GM12872 (cell line): ENCODE data around the gene CACNA1E.

Source experiments
- TF ChIP-seq, protein P1 (sequence below): IDR thresholded peaks from 3 replicates; pipeline ENCODE4 v1.5.1; 2011; ENCODE audit warnings: low read depth, mild to moderate bottlenecking, low read length, moderate library complexity; ENCODE audit not compliant: insufficient read depth

Gene CACNA1E

DNA sequence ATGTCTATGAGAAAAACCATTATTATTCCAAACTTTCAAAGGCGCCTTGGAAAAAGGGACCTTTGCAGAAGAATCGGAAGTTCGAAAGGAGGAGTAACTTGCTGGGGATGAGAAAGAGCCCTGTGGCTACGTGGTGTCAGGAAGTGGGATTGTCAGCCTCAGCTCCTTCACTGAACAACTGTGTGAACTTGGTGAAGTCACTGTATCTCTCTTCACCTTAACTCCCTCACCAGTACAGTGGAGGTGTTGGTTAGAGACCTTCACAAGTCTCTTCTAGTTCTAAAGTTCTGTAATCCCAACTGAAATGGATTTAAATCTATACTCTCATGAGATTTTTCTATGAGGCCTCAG is 285.6 kb downstream of the CACNA1E start:
- TF ChIP-seq, protein P1, sequence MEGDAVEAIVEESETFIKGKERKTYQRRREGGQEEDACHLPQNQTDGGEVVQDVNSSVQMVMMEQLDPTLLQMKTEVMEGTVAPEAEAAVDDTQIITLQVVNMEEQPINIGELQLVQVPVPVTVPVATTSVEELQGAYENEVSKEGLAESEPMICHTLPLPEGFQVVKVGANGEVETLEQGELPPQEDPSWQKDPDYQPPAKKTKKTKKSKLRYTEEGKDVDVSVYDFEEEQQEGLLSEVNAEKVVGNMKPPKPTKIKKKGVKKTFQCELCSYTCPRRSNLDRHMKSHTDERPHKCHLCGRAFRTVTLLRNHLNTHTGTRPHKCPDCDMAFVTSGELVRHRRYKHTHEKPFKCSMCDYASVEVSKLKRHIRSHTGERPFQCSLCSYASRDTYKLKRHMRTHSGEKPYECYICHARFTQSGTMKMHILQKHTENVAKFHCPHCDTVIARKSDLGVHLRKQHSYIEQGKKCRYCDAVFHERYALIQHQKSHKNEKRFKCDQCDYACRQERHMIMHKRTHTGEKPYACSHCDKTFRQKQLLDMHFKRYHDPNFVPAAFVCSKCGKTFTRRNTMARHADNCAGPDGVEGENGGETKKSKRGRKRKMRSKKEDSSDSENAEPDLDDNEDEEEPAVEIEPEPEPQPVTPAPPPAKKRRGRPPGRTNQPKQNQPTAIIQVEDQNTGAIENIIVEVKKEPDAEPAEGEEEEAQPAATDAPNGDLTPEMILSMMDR: no peak

GRCh38 chr1:181769846-181770245 is 286.5 kb downstream of the CACNA1E start:
- TF ChIP-seq, protein P1: no peak

DNA sequence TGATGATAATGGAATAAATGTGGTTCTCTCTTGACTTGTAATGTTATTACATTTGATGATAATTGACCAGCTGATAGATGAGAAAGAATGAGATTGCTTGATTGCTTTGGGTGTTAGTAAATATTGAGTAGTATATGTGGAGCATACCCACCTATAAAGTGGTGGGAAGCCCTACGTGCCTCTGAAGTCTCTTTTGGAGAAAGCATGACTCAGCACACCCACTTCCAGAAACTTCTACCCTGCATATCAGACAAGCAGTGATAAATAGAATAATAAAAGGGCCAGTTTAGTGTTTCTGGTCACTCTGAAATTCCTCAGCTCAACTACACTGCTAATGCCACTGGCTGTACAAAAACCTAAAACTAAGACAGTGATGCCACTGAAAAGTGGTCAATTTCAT is 289.4 kb downstream of the CACNA1E start:
- TF ChIP-seq, protein P1: no peak

GRCh38 chr1:181776044-181776443 is 292.7 kb downstream of the CACNA1E start:
- TF ChIP-seq, protein P1: no peak

DNA sequence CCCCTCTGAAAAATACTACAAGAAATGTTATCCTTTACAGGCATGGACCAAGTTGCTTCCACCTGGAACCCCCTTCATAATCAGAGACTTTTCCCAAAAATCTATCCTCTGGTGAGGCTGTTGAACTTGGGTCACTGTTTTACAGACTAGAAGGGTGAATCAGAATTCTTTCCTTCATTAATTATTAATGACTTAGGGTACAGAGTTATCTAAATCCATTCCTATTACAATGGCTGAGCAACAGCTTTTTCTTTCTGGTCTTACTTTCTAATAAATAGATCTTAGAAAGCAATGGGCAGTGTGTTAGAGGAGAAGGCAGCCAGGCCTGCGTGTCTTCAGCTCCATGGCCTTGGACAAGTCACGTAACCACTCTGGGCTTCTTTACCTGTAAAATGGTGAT is 294.0 kb downstream of the CACNA1E start:
- TF ChIP-seq, protein P1: no peak

- TF ChIP-seq, protein P1: no peak
Measured at GRCh38 chr1:181777812-181778211, 294.5 kb downstream of the CACNA1E start.

DNA sequence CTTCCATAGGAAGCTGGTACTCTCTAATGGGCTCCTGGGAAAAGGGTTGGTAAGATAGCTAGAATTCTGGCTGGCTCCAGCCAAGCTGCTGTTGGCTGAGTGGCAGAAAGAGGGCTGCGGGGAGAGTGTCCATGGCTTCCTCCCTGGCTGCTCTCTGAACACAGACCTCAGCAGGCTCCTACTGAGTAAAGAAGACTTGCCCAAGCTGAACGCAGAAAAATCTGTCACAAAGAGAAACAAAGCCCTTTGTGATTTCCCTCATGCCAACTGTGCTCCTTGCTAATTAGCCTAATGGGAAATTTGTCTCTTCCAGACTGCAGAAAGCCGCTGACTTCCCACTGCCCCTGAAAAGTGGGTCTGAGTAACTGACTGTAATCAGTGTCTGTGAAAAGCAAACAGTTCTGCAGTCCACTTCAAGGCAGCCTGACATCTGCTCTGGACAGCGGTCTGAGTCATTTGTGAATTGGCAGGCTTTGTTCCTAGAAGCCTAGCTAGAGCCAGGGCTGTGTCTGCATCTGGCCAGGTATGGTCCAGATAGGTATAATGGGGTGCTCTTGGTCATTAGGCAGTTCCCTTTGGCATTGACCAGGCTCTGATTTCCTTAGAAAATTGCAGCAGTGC is 295.4 kb downstream of the CACNA1E start:
- TF ChIP-seq, protein P1: no peak
